Subcutaneous abdominal adipose tissue (tissue), 5 donors: ENCODE results near the gene POLR3C.

ENCODE experiments used
- H3K27ac ChIP-seq: one replicate; pipeline ENCODE4 v1.7.0; 2013; ENCODE audit warnings: low read depth, mild to moderate bottlenecking, inconsistent platforms, low read length, moderate library complexity
- H3K27me3 ChIP-seq, 5 donors: one replicate each; pipeline ENCODE4 v1.7.0; 2013; ENCODE audit warnings: low read length in 5 of 5, inconsistent platforms in 1 of 5; ENCODE audit not compliant: control insufficient read depth in 5 of 5, insufficient read depth in 4 of 5
- H3K36me3 ChIP-seq, 5 donors: one replicate each; pipeline ENCODE4 v1.7.0; 2013; ENCODE audit warnings: low read length in 5 of 5; ENCODE audit not compliant: control insufficient read depth in 5 of 5, insufficient read depth in 5 of 5
- H3K4me1 ChIP-seq, 5 donors: one replicate each; pipeline ENCODE4 v1.7.0; 2013; ENCODE audit warnings: low read length in 5 of 5, mild to moderate bottlenecking in 3 of 5, moderate library complexity in 1 of 5; ENCODE audit not compliant: control insufficient read depth in 5 of 5, insufficient read depth in 5 of 5
- H3K4me3 ChIP-seq, 5 donors: one replicate each; pipeline ENCODE4 v1.7.0; 2013; ENCODE audit warnings: low read length in 5 of 5, low read depth in 1 of 5
- H3K9ac ChIP-seq, 5 donors: one replicate each; pipeline ENCODE4 v1.7.0; 2013; ENCODE audit warnings: low read length in 5 of 5, mild to moderate bottlenecking in 4 of 5, moderate library complexity in 3 of 5
- H3K9me3 ChIP-seq, 5 donors: one replicate each; pipeline ENCODE4 v1.7.0; 2013; ENCODE audit warnings: low read length in 5 of 5; ENCODE audit not compliant: control insufficient read depth in 5 of 5
- donor health status: healthy.
- donor health status: healthy.
- donor health status: healthy.
- donor health status: healthy.
- donor health status: healthy.

The POLR3C gene, protein sequence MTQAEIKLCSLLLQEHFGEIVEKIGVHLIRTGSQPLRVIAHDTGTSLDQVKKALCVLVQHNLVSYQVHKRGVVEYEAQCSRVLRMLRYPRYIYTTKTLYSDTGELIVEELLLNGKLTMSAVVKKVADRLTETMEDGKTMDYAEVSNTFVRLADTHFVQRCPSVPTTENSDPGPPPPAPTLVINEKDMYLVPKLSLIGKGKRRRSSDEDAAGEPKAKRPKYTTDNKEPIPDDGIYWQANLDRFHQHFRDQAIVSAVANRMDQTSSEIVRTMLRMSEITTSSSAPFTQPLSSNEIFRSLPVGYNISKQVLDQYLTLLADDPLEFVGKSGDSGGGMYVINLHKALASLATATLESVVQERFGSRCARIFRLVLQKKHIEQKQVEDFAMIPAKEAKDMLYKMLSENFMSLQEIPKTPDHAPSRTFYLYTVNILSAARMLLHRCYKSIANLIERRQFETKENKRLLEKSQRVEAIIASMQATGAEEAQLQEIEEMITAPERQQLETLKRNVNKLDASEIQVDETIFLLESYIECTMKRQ

GRCh38 chr1:145823565-145824498 is at the start of gene POLR3C, which contains the start of gene RNF115:
TSS of gene POLR3C (plus strand) at chr1:145824200. CDS start at chr1:145825777, 1,577 bp downstream.
TSS of gene RNF115 (minus strand) at chr1:145824095. CDS start at chr1:145823873, 222 bp downstream.
- peak within 1 kb of the TSS; percentile 86 to 98 (median 97) for H3K4me3 ChIP-seq
- H3K27ac ChIP-seq, result peak within 1 kb of the TSS; percentile 86
- H3K9ac ChIP-seq, result peak within 1 kb of the TSS; percentile 93 to 98 (median 95)
- H3K9me3 ChIP-seq, result no peaks in the 10 kb centered on the region
- peaks cover 13 to 27% (median 23%) of the 10 kb centered on the region in 5 donors for H3K36me3 ChIP-seq
- H3K27me3 ChIP-seq, result no peaks in the 10 kb centered on the region
- peaks cover 0 to 17% (median 15%) of the 10 kb centered on the region in 5 donors for H3K4me1 ChIP-seq

DNA sequence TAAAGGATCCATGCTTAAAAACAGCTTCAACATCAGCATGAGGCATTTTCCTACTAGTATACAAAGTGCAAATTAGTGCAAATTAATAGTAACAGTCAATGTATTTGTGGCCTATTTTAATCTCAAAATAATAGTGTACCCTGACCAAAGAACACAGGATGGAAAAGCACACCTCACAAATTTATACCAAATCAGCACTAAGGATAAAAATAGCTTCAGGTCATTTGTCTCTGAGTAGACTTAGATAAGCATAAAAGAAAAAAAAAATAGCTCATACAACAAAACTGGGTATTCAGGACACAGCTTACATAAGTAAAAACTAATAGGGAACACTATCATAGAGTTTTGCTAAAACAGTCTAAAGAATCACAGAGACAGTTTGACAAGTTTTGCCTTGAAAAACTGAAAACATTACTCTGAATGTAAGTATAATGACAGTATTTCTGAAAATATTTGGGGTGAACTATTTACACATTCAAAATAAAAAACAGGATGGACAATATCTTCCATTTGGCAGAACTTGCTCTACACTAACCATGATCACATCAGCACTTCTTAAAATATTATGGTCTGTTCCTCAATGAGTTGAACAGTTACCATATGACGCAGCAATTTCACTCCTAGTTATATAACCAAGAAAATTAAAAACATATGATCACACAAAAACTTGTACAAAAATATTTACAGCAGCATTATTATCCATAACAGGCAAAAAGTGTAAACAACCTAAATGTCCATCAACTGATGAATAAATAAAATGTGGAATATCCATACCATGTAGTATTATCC is 46.4 kb upstream of the POLR3C start:
- peaks cover 4 to 19% (median 4%) of the 10 kb centered on the region in 5 donors for H3K36me3 ChIP-seq

GRCh38 chr1:145778146-145778540 is 45.9 kb upstream of the POLR3C start:
- no peaks in the 10 kb centered on the region for H3K27me3 ChIP-seq
- no peak overlapping the region for H3K4me3 ChIP-seq
- no peak overlapping the region for H3K9ac ChIP-seq
- H3K36me3 ChIP-seq, result peaks cover 4 to 21% (median 4%) of the 10 kb centered on the region in 5 donors
- H3K9me3 ChIP-seq, result no peaks in the 10 kb centered on the region
- peaks cover 0 to 2% (median 0%) of the 10 kb centered on the region in 5 donors for H3K4me1 ChIP-seq
- H3K27ac ChIP-seq, result no peak overlapping the region

More for the DNA sequence above, 46.4 kb upstream of the POLR3C start:
- Histone ChIP-seq H3K27ac (no peak overlapping the region), H3K27me3 (no peaks in the 10 kb centered on the region), H3K9me3 (no peaks in the 10 kb centered on the region), H3K4me3 (no peak overlapping the region), H3K9ac (no peak overlapping the region), H3K4me1 (peaks cover 0 to 2% (median 0%) of the 10 kb centered on the region in 5 donors)

- Histone ChIP-seq H3K9me3 (no peaks in the 10 kb centered on the region), H3K27ac (no peak overlapping the region), H3K4me1 (peaks cover 0 to 6% (median 0%) of the 10 kb centered on the region in 5 donors), H3K9ac (no peak overlapping the region), H3K27me3 (no peaks in the 10 kb centered on the region), H3K4me3 (no peak overlapping the region), H3K36me3 (peaks cover 4 to 17% (median 6%) of the 10 kb centered on the region in 5 donors)
Observed at GRCh38 chr1:145782272-145783099, 41.5 kb upstream of the POLR3C start.

- H3K9me3 ChIP-seq, result no peaks in the 10 kb centered on the region
- peaks cover 4 to 22% (median 9%) of the 10 kb centered on the region in 5 donors for H3K36me3 ChIP-seq
- peaks cover 0 to 4% (median 0%) of the 10 kb centered on the region in 5 donors for H3K4me1 ChIP-seq
- H3K4me3 ChIP-seq, result no peak overlapping the region
- H3K27ac ChIP-seq, result no peak overlapping the region
- no peak overlapping the region for H3K9ac ChIP-seq
- H3K27me3 ChIP-seq, result no peaks in the 10 kb centered on the region
Observed at GRCh38 chr1:145784409-145784808, 39.6 kb upstream of the POLR3C start.

GRCh38 chr1:145785547-145785946 is 38.5 kb upstream of the POLR3C start:
- Histone ChIP-seq H3K4me3 (no peak overlapping the region), H3K27me3 (no peaks in the 10 kb centered on the region), H3K9ac (no peak overlapping the region), H3K4me1 (peaks cover 0 to 4% (median 0%) of the 10 kb centered on the region in 5 donors), H3K36me3 (peaks cover 3 to 22% (median 9%) of the 10 kb centered on the region in 5 donors), H3K27ac (no peak overlapping the region), H3K9me3 (no peaks in the 10 kb centered on the region)

DNA sequence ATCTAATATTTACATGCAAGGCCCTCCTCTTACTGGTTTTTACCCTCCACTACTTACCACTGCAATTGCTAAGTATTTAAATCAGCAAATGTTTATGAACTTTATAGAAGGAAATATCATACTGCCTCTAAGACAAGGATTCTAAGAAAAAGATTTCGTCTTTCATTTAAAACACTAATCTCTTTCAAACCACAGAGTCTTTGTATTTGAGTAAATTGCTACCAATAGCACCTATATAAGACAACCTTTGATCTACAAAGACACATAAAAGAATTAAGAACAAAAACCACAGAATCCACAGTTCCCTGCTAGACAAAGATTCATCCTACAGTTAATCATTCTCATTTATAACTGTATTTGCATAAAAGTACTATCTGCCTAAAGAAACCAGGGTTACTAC is 37.7 kb upstream of the POLR3C start:
- no peaks in the 10 kb centered on the region for H3K27me3 ChIP-seq
- no peaks in the 10 kb centered on the region for H3K9me3 ChIP-seq
- no peak overlapping the region for H3K27ac ChIP-seq
- peaks cover 0 to 19% (median 9%) of the 10 kb centered on the region in 5 donors for H3K36me3 ChIP-seq
- no peak overlapping the region for H3K9ac ChIP-seq
- peaks cover 0 to 4% (median 0%) of the 10 kb centered on the region in 5 donors for H3K4me1 ChIP-seq
- no peak overlapping the region for H3K4me3 ChIP-seq

DNA sequence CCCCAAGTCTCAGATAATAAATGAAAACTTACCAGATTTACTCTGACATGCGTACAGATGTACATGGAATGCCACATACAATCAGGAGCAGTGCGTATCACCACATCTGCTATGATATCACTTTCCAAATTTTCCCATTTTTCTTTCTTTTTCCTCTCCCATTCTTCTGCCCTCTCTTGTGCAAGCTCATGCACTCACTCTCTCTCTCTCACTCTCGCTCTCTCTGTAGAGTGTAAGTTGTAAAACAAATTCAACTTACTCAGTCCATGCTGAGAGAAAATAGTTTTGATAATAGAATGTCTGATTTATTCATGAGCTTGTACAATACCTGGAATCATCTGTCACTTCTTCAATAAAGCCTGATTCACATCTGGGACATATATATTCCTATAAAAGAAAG is 35.4 kb upstream of the POLR3C start:
- no peaks in the 10 kb centered on the region for H3K27me3 ChIP-seq
- peaks cover 0 to 4% (median 0%) of the 10 kb centered on the region in 5 donors for H3K4me1 ChIP-seq
- no peaks in the 10 kb centered on the region for H3K9me3 ChIP-seq
- H3K4me3 ChIP-seq, result no peak overlapping the region
- H3K27ac ChIP-seq, result no peak overlapping the region
- H3K36me3 ChIP-seq, result peaks cover 0 to 14% (median 9%) of the 10 kb centered on the region in 5 donors
- H3K9ac ChIP-seq, result no peak overlapping the region
